Kasumi-1 (cell line): ENCODE results near the gene MINDY3.
"Not testable (repeated sequence)": the region's sequence is repeated elsewhere in the genome, so short reads cannot be mapped to it uniquely, and the experiment has no call there.

ENCODE experiments used
- DNase-seq, 2 experiments: peaks; one replicate each; lab custom pipeline; 2025; lab: John Stamatoyannopoulos, UW

MINDY3 gene

DNA sequence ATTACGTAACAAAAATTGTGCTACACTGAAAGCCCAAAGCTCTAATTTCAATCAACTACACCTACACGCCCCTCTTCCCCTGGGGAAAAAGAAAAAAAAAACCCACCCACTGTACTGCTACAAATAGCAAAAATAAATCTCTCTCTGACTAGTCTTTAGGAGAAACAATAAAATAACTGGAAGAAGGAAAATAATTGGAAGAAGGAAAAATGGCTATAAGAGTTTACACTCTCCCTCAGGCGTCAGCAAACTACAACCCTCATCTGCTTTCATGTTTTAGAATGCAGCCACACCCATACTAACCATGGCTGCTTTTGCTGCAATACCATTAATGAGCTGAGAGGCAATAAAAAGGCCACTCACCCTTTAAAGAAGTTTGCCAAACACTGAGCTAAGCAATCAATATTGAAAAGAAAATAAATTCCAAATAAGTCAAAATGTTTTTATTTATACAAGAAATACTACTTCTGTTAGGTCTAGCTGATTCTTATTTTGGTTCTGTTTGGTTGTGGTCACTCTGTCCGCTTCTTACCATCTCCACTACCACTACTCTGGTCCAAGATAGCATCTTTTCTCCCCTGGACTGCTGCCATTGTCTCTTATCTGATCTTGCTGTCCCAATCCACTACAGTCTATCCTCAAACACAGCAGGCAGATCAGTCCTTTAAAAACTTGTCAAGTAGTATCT is 3.8 kb downstream of the MINDY3 start:
- peak in 1 of 2 experiments; percentile 23 for DNase-seq

GRCh38 chr10:15853800-15854199 is 6.5 kb downstream of the MINDY3 start:
- no peak for DNase-seq

DNA sequence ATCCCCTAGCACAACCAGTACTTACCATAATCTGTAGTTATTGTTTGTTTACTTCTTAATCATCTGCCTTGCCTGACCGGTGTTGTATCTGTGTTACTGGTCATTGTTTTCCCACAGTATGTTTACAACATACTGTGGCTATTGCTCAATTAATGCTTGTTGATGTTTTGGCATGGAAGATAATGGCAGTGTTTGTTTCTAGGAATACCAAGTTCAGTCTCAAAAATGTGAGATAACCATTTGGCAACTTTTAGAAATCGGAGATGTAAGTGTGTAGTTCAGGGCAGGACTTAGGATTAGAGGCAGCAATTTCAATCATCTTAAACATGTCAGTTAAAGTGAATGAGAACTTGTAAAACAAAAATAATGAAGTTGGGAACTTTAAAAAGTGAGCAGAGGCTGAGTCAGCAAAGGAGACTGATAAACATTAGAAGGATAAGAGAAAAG is 8.2 kb downstream of the MINDY3 start:
- DNase-seq, result no peak

DNA sequence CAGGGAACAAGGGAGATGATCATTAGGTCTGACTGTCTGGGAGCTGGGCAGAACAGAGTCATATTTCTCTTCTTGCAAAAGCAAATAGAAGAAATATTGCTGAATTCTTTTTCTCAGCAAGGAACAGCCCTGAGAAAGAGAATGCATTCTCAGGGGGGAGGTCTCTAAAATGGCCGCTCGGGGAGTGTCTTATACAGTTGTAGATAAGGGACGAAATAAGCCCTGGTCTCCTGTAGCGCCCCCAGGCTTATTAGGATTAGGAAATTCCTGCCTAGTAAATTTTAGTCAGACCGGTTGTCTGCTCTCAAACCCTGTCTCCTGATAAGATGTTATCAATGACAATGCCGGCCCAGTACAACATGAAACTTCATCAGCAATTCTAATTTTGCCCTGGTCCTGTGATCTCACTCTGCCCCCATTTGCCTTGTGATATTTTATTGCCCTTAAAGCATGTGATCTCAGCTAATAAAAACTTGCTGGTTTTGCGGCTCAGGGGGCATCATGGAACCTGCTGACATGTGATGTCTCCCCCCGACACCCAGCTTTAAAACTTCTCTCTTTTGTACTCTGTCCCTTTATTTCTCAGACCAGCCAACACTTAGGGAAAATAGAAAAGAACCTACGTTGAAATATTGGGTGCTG is 9.8 kb downstream of the MINDY3 start:
- DNase-seq, result not testable (repeated sequence)

GRCh38 chr10:15849316-15849715 is 11.0 kb downstream of the MINDY3 start:
- DNase-seq, result no peak

DNA sequence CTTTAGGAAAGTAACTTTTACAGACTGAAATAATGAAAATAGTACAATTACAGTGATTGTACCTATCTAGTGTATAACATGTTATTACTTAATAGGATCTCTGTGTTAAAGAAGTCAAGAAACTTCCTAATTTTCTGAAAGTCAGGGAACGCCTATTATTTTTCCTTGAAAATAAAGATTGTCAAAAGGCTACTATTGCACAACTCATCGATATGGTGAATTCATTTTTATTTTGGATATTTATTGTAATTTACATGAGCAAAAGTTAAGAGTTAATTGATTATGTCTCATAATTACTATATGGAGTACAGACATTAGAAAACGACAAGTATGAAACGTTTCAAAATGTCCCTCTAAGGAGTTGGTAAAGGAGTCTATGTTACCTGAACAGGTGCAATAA is 12.8 kb downstream of the MINDY3 start:
- DNase-seq, result no peak

- no peak for DNase-seq
These were observed 15.8 kb downstream of the MINDY3 start for GRCh38 chr10:15844517-15844916.

- DNase-seq, result no peak
These were observed 16.6 kb downstream of the MINDY3 start for GRCh38 chr10:15843695-15844094.

DNA sequence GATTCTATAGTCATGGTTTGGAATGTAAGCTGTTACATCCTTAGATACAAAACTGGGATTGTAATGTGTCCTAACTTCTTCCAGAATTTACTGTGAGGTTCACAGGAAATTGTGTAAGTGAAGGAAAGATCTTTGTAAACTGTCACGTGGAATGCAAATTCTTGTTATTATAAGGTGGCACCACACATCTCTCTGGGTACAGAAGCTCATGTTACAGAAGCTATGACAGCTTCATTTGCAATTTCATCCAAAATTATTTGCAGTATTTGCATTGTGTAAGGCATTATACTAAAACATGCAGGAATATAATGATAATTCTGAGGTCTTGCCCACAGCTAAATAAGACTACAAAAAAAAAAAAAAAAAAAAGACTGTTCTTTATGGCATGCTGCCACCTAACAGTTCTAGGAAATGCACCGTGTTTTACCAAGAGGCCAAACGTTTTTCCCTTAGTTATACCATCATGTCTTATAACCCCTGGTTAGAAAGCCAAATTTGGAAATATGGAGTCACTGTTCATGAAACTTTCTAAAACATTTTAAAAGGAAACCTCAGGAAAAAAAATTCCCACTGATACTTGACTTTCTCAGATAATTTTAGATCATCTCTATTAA is 17.6 kb downstream of the MINDY3 start:
- peak in 1 of 2 experiments; percentile 15 for DNase-seq

DNA sequence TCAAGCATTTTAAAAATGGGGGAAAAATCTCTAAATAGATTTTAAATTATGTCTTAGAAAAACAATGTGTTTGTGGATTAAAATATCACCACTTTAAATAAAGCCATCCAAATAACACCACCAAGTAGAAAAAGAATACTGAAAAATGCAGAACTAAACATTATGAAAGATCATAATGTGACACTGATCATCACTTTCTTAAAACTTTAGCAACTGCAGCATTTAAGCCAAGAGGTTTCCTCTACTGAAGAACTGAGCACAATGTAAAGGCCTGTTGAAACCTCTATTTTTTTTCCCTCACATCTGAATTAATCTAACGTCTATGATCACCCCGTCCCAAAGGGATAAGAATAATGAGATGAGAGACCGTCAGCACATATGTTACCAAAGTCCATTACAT is 18.6 kb downstream of the MINDY3 start:
- peak in 1 of 2 experiments; percentile 26 for DNase-seq

- DNase-seq, result no peak
These were observed 23.5 kb downstream of the MINDY3 start for GRCh38 chr10:15836807-15837206.

DNA sequence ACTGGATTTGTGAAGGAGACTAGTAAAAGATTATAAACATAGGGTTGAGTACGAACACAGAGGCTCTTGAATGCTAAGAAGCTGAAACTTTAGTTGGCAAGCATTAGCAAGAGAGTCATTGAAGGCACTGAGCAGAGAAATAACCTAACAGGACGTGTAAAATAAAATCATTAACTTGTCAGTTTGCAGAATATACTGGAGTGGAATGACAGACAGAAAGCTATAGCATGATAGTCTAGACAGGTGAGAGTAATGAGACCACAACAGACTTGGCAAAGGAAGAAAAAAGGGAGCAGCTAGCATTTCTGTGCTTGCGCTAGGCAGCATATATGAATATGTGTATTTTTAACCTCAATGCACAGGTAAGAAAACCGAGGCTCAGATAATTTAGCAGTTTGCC is 30.8 kb downstream of the MINDY3 start:
- DNase-seq, result no peak

DNA sequence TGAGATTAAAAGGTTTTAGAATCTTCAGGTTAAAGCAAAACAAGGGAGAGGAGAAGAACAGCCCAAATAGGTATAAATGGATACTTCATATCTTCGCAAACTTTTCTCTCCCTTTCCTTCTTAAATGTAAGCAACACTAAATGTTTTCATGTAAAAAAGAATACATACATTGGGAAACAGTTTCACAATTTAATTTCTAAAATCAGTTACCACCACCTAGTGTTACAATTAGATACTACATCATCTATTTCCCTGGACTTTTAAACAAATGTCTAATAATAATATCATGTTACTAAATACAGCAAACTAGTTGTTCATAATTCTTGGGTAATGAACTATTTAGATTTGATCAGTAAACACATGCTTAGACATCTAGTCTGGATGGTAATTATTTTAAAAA is 35.8 kb downstream of the MINDY3 start:
- peak; percentile 9 to 72 for DNase-seq

DNA sequence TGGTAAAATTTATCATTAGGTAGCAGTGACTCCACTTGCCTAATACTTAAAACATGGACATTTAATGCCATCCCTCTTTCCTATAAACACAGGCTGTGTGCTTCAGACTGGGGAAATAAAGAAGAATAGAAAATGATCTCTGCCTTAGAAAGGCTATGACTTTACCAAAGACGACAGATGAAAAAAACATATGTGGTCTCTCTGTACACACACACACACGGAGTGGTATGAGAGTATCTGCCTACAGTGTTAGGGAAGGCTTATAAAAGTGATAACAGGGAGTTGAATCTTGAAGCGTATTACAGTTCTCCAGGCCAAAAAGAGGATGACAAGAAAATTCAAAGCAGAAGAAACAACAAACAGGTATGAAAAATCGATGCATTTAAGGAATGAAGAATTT is 38.2 kb downstream of the MINDY3 start:
- DNase-seq, result no peak

GRCh38 chr10:15821046-15821683 is 39.1 kb downstream of the MINDY3 start:
- no peak for DNase-seq

- DNase-seq, result no peak
These were observed 42.8 kb downstream of the MINDY3 start for GRCh38 chr10:15817409-15818046.

- DNase-seq, result peak in 1 of 2 experiments; percentile 8
These were observed 44.9 kb downstream of the MINDY3 start for GRCh38 chr10:15815242-15815885.

DNA sequence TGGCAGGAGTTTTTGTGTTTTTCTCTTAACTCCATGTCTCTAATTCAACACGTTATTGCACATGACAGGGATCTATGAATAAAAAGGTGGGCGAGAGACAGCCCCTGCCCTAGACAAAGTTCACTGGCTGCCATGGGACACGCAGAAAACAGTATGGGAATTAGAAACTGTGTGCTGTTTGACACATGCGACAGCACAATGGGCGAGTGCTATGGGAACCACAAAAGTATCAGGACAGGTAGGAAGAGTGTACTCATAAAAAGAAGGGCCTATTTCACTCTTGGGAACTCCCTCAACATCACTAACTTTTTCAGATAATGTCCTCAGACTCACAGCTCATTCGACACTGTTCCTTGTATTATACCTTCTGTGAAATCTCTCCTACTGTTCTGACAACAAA is 45.7 kb downstream of the MINDY3 start:
- no peak for DNase-seq

DNA sequence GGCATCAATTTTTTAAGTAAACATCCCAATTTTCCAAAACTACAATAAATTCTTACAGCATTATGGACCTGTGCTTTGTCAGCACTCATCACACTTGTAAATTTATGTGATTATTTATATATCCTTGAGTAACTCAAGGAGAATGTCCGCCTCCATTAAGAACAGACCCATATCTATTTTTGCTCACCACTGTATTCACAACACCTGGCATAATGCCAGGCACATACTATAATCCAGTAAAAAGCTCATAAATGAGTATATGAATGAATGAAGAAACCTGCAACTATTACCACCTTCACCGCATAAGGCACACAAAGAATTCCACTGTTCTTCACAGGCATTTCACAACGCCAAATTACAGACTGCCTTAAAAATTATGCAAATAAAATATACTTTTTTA is 46.9 kb downstream of the MINDY3 start:
- no peak for DNase-seq

GRCh38 chr10:15809450-15809849 is 50.9 kb downstream of the MINDY3 start:
- DNase-seq, result no peak

DNA sequence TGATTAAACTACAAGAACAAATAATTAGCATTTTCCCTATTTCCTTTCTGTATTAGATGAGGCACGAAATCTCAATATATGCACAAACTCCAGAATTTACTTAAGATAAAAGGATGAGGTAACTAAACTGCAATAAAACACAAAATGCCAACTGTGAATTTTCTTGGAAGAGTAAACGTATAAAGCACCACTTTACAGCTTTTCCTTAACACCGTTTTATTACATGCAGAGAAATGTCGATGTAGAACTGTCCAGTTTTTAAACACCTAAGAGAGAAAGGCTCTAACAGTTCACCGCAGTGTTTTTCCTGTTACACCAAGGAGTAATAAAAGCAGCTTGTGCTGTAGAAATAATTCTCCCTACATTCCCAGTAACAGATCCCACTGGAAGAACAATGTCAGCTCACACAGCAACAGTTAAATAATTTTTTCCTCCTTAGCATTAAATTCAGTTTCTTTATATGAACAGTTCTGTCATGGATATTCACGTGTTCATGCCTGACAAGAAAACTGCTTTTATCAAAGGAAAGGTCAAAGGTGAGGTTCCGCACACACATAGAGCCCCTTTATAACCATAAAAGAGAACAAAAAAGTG is 52.0 kb downstream of the MINDY3 start:
- DNase-seq, result no peak
